GM12878 (cell line): Measurements from ENCODE around the gene PRRX2. TPM values are rescaled to one million over a fixed set of nuclear protein-coding genes. Genes with fewer than 3 reads are reported as not detected.

Source experiments
- ATAC-seq: fragments of 200-7000 bp; cut with Tn5 transposase; 3 replicates; pipeline ENCODE4 v1.9.1; 2020; ENCODE audit warnings: mild to moderate bottlenecking, moderate library complexity
- BruUV-seq: library from RNA; stranded (reverse); fragments of 400-500 nt; replicated peaks from 2 replicates; lab custom pipeline; 2021; lab: Mats Ljungman, UMichigan
- CTCF ChIA-PET: fragments of 300-600 bp; sonication (Branson Sonifier 250); formaldehyde crosslinking; extraction: SDS; loops from one replicate; lab custom pipeline; 2021; ENCODE audit warnings: inconsistent platforms; lab: Yijun Ruan, JAX
- POLR2A ChIA-PET: fragments of 350-600 bp; formaldehyde crosslinking; extraction: SDS; loops from one replicate; lab custom pipeline; 2021; ENCODE audit warnings: inconsistent platforms; lab: Charles Lee
- RAD21 ChIA-PET: fragments of 300-600 bp; sonication (Branson Sonifier 250); formaldehyde crosslinking; loops from one replicate; lab custom pipeline; 2023; ENCODE audit warnings: antibody characterized with exemption; ENCODE audit not compliant: unreplicated experiment; lab: Charles Lee
- SMC1A ChIA-PET: fragments of 300-600 bp; sonication (Branson Sonifier 250); formaldehyde crosslinking; loops from one replicate; lab custom pipeline; 2023; ENCODE audit not compliant: unreplicated experiment, uncharacterized antibody; lab: Charles Lee
- DNase-seq: peaks from one replicate; pipeline ENCODE4 v3.0.0-alpha.2; 2011; ENCODE audit warnings: low read depth, low spot score
- FAIRE-seq: peaks from 3 replicates; lab custom pipeline; 2011; peaks lifted over from hg19 to GRCh38; lab: Jason Lieb, UNC
- H2AFZ ChIP-seq: 2 replicates; pipeline ENCODE4 v1.6.0; 2011; ENCODE audit warnings: low read depth, low read length, control low read depth; ENCODE audit not compliant: control insufficient read depth
- H3K27ac ChIP-seq: 2 replicates; pipeline ENCODE4 v1.5.1; 2011; ENCODE audit warnings: control low read depth; ENCODE audit not compliant: control insufficient read depth, insufficient read depth
- H3K27me3 ChIP-seq, 2 experiments: replicated peaks in 1 of 2; 2 replicates each; pipeline versions ENCODE4 v1.6.0 to v1.6.1; 2011; ENCODE audit warnings: low read length in 1 of 2; ENCODE audit not compliant: control insufficient read depth in 2 of 2, insufficient read depth in 2 of 2
- H3K36me3 ChIP-seq, 2 experiments: 2 replicates each; pipeline ENCODE4 v1.5.1; 2011; ENCODE audit warnings: low read length in 1 of 2; ENCODE audit not compliant: control insufficient read depth in 2 of 2, insufficient read depth in 2 of 2
- H3K4me1 ChIP-seq: 2 replicates; pipeline ENCODE4 v1.6.1; 2011; ENCODE audit warnings: mild to moderate bottlenecking, low read length, moderate library complexity, mixed read lengths; ENCODE audit not compliant: control insufficient read depth, insufficient read depth
- H3K4me2 ChIP-seq: 2 replicates; pipeline ENCODE4 v1.6.0; 2011; ENCODE audit warnings: control low read depth; ENCODE audit not compliant: control insufficient read depth, insufficient read depth
- H3K4me3 ChIP-seq: fragments of 200-600 bp; sonication (generic); 2 replicates; pipeline ENCODE4 v1.5.1; 2016
- H3K79me2 ChIP-seq: 2 replicates; pipeline ENCODE4 v1.6.0; 2011; ENCODE audit warnings: low read length; ENCODE audit not compliant: control insufficient read depth, insufficient read depth
- H3K9ac ChIP-seq: 2 replicates; pipeline ENCODE4 v1.8.0; 2011; ENCODE audit warnings: low read length, control low read depth, mixed read lengths; ENCODE audit not compliant: control insufficient read depth, insufficient read depth
- H3K9me3 ChIP-seq: replicated peaks from 3 replicates; pipeline ENCODE4 v1.5.1; 2011; ENCODE audit warnings: mild to moderate bottlenecking, low read length; ENCODE audit not compliant: control insufficient read depth, insufficient read depth
- H4K20me1 ChIP-seq: 2 replicates; pipeline ENCODE4 v1.6.0; 2011; ENCODE audit not compliant: control insufficient read depth, insufficient read depth
- RAD51 ChIP-seq: fragments of 450-650 bp; IDR thresholded peaks from 2 replicates; pipeline ENCODE4 v1.6.1; 2016; ENCODE audit warnings: moderate library complexity, mild to moderate bottlenecking, inconsistent platforms
- USF1 ChIP-seq: IDR thresholded peaks from 2 replicates; pipeline ENCODE4 v1.6.1; 2011; ENCODE audit warnings: borderline replicate concordance, low read depth, mild to moderate bottlenecking, moderate library complexity, mixed read lengths, low read length; ENCODE audit not compliant: insufficient read depth; ENCODE audit errors: extremely low read length
- ZBTB11 ChIP-seq: fragments of 450-650 bp; formaldehyde crosslinking; IDR thresholded peaks from 2 replicates; pipeline ENCODE4 v1.5.0; 2022; ENCODE audit warnings: mild to moderate bottlenecking, missing genetic modification characterization
- WGBS: methylation state at CpG from one replicate; pipeline ENCODE4 v1.1.6; 2016; ENCODE audit warnings: low lambda C conversion rate; ENCODE audit not compliant: insufficient replicate concordance, insufficient coverage; ENCODE audit errors: missing lambda C conversion rate; 5-methylcytosine and 5-hydroxymethylcytosine counted together
- in situ Hi-C: fragments of 300-500 bp; cut with MboI; formaldehyde crosslinking; loops from 9 replicates; pipeline ENCODE4 v1.14.3; 2018; ENCODE audit warnings: mixed read lengths
- intact Hi-C: fragments of 100-400 bp; cut with micrococcal nuclease; formaldehyde crosslinking; loops from one replicate; pipeline ENCODE4 v1.14.2; 2022; ENCODE audit not compliant: unreplicated experiment
- polyA plus RNA-seq, 11 experiments: library from polyadenylated mRNA; depleted of rRNA in 4 of 11; unstranded in 6 of 11; stranded (reverse) in 5 of 11; fragments of >200 nt; fragmentation: Nextera tagmentation in 4 of 11; fragmentation: Illumina TruSeq in 1 of 11; extraction: Ambion mirVana in 4 of 11; extraction: Trizol in 1 of 11; gene quantifications; 1 replicate in 1 of 11; 2 replicates in 10 of 11; pipeline versions ENCODE4 v1.2.1 to v1.2.3, GENCODE V29; 2011 to 2016; ENCODE audit warnings: inconsistent platforms in 2 of 11, missing spikeins in 2 of 11, low read depth in 1 of 11
- total RNA-seq, 4 experiments: library from RNA; depleted of rRNA in 3 of 4; stranded (reverse); fragments of >200 nt in 3 of 4; fragmentation: Illumina TruSeq in 1 of 4; extraction: Trizol in 1 of 4; gene quantifications; 2 replicates each; pipeline versions ENCODE4 v1.2.1 to v1.2.3, GENCODE V29; 2013 to 2021

Gene PRRX2
- total and polyA plus RNA-seq, 10 of the 15 experiments (the other 5 are each of a cell fraction or from before 2014, with no cell fraction given) = not detected

GRCh38 chr9:129770741-129771140 lies 105.3 kb downstream of the PRRX2 start:
- FAIRE-seq = no peak
- no peak overlapping the region for H3K9ac ChIP-seq
- CTCF ChIA-PET = no interaction called here
- intact Hi-C loops (no loop called here), in situ Hi-C loops (no loop called here)
- no TSS peak for BruUV-seq
- RAD21 ChIA-PET = no interaction called here
- TF ChIP-seq ZBTB11 (CRISPR knock-in tag) (no peak), USF1 (peak; percentile 45), RAD51 (peak; percentile 67; the same call in 1 of the 2 replicates)
- TF ChIP-seq, all 136 proteins: peak for 2
- Histone ChIP-seq H4K20me1 (no peaks in the 10 kb centered on the region), H2AFZ (no peak overlapping the region), H3K27ac (no peak overlapping the region), H3K4me3 (no peak overlapping the region), H3K4me1 (no peaks in the 10 kb centered on the region), H3K79me2 (no peaks in the 10 kb centered on the region), H3K9me3 (no peaks in the 10 kb centered on the region), H3K27me3 (peaks cover 0 to 1% of the 10 kb centered on the region in 2 experiments; a peak in 1 of 4 replicates), H3K4me2 (no peak overlapping the region), H3K36me3 (no peaks in the 10 kb centered on the region)
- ChIA-PET POLR2A (no interaction called here), SMC1A (interaction anchor here (0.5 kb wide), 1 partner anchor 28 kb away, joined by 6 read pairs; no protein-coding TSS in a partner anchor)
- 8% methylated on average over 5 of the region's 5 CpGs for WGBS
- DNase-seq (no peak), ATAC-seq (no peak)

Other genes with a start within 250 kb of the PRRX2 start
Only the 7 nearest of the 8 such genes appear.
- not detected in 2 replicates for gene C9orf50, start 44.5 kb upstream of the PRRX2 start, total RNA-seq (2014; rRNA removed)
- not detected in 2 replicates for gene C9orf50, start 44.5 kb upstream of the PRRX2 start, total RNA-seq (2014; rRNA removed; fragmentation: Illumina TruSeq; extraction: Trizol)
- not detected in 2 replicates for gene C9orf50, start 44.5 kb upstream of the PRRX2 start, total RNA-seq (2021)
- gene C9orf50, start 44.5 kb upstream of the PRRX2 start, polyA plus RNA-seq (2011; rRNA removed) = not detected in 2 replicates
- gene C9orf50, start 44.5 kb upstream of the PRRX2 start, polyA plus RNA-seq (2014; fragmentation: Illumina TruSeq; extraction: Trizol) = not detected in 2 replicates
- not detected for gene C9orf50, start 44.5 kb upstream of the PRRX2 start, polyA plus RNA-seq (2014; fragmentation: Nextera tagmentation; extraction: Ambion mirVana)
- gene C9orf50, start 44.5 kb upstream of the PRRX2 start, polyA plus RNA-seq (2014; rRNA removed) = not detected in 2 replicates
- gene C9orf50, start 44.5 kb upstream of the PRRX2 start, polyA plus RNA-seq (2016; fragmentation: Nextera tagmentation; extraction: Ambion mirVana) = not detected
- 31.9 and 37.9 TPM in 2 replicates for gene NTMT1, start 39.5 kb upstream of the PRRX2 start, total RNA-seq (2014; rRNA removed)
- gene NTMT1, start 39.5 kb upstream of the PRRX2 start, total RNA-seq (2014; rRNA removed; fragmentation: Illumina TruSeq; extraction: Trizol) = 25.2 and 26.3 TPM in 2 replicates
- gene NTMT1, start 39.5 kb upstream of the PRRX2 start, total RNA-seq (2021) = 37.7 and 40.7 TPM in 2 replicates
- 26.9 and 47.1 TPM in 2 replicates for gene NTMT1, start 39.5 kb upstream of the PRRX2 start, polyA plus RNA-seq (2011; rRNA removed)
- 19.6 and 27.7 TPM in 2 replicates for gene NTMT1, start 39.5 kb upstream of the PRRX2 start, polyA plus RNA-seq (2014; fragmentation: Illumina TruSeq; extraction: Trizol)
- 10 to 100 TPM; 12.8 to 18.3 TPM for gene NTMT1, start 39.5 kb upstream of the PRRX2 start, polyA plus RNA-seq (2014; fragmentation: Nextera tagmentation; extraction: Ambion mirVana)
- 47.6 and 54.2 TPM in 2 replicates for gene NTMT1, start 39.5 kb upstream of the PRRX2 start, polyA plus RNA-seq (2014; rRNA removed)
- gene NTMT1, start 39.5 kb upstream of the PRRX2 start, polyA plus RNA-seq (2016; fragmentation: Nextera tagmentation; extraction: Ambion mirVana) = 10 to 100 TPM; 78.3 to 85.4 TPM
- 11.1 and 11.4 TPM in 2 replicates for gene ASB6, start 23.5 kb upstream of the PRRX2 start, total RNA-seq (2014; rRNA removed)
- gene ASB6, start 23.5 kb upstream of the PRRX2 start, total RNA-seq (2014; rRNA removed; fragmentation: Illumina TruSeq; extraction: Trizol) = 4.7 and 5.2 TPM in 2 replicates
- gene ASB6, start 23.5 kb upstream of the PRRX2 start, total RNA-seq (2021) = 15.1 and 15.2 TPM in 2 replicates
- gene ASB6, start 23.5 kb upstream of the PRRX2 start, polyA plus RNA-seq (2011; rRNA removed) = 3.7 and 7.9 TPM in 2 replicates
- gene ASB6, start 23.5 kb upstream of the PRRX2 start, polyA plus RNA-seq (2014; fragmentation: Illumina TruSeq; extraction: Trizol) = 3.6 and 8.3 TPM in 2 replicates
- 1 to 10 TPM in 1 of 2 experiments, under 1 TPM in 1; 0.80 to 1.1 TPM for gene ASB6, start 23.5 kb upstream of the PRRX2 start, polyA plus RNA-seq (2014; fragmentation: Nextera tagmentation; extraction: Ambion mirVana)
- 15.8 and 16.3 TPM in 2 replicates for gene ASB6, start 23.5 kb upstream of the PRRX2 start, polyA plus RNA-seq (2014; rRNA removed)
- 10 to 100 TPM; 15.8 to 18.2 TPM for gene ASB6, start 23.5 kb upstream of the PRRX2 start, polyA plus RNA-seq (2016; fragmentation: Nextera tagmentation; extraction: Ambion mirVana)
- gene PTGES, start 87.4 kb downstream of the PRRX2 start, total RNA-seq (2014; rRNA removed) = 0.11 TPM in 1 of 2 replicates, not detected in the other
- gene PTGES, start 87.4 kb downstream of the PRRX2 start, total RNA-seq (2014; rRNA removed; fragmentation: Illumina TruSeq; extraction: Trizol) = not detected in 2 replicates
- not detected in 2 replicates for gene PTGES, start 87.4 kb downstream of the PRRX2 start, total RNA-seq (2021)
- gene PTGES, start 87.4 kb downstream of the PRRX2 start, polyA plus RNA-seq (2011; rRNA removed) = 0.37 and 0.57 TPM in 2 replicates
- not detected in 2 replicates for gene PTGES, start 87.4 kb downstream of the PRRX2 start, polyA plus RNA-seq (2014; fragmentation: Illumina TruSeq; extraction: Trizol)
- not detected for gene PTGES, start 87.4 kb downstream of the PRRX2 start, polyA plus RNA-seq (2014; fragmentation: Nextera tagmentation; extraction: Ambion mirVana)
- not detected in 2 replicates for gene PTGES, start 87.4 kb downstream of the PRRX2 start, polyA plus RNA-seq (2014; rRNA removed)
- not detected for gene PTGES, start 87.4 kb downstream of the PRRX2 start, polyA plus RNA-seq (2016; fragmentation: Nextera tagmentation; extraction: Ambion mirVana)
- gene TOR1B, start 137.5 kb downstream of the PRRX2 start, total RNA-seq (2014; rRNA removed) = 10.7 and 12.3 TPM in 2 replicates
- gene TOR1B, start 137.5 kb downstream of the PRRX2 start, total RNA-seq (2014; rRNA removed; fragmentation: Illumina TruSeq; extraction: Trizol) = 9.3 and 10.3 TPM in 2 replicates
- 11.3 and 11.6 TPM in 2 replicates for gene TOR1B, start 137.5 kb downstream of the PRRX2 start, total RNA-seq (2021)
- 17.5 and 18.8 TPM in 2 replicates for gene TOR1B, start 137.5 kb downstream of the PRRX2 start, polyA plus RNA-seq (2011; rRNA removed)
- gene TOR1B, start 137.5 kb downstream of the PRRX2 start, polyA plus RNA-seq (2014; fragmentation: Illumina TruSeq; extraction: Trizol) = 8.8 and 10.6 TPM in 2 replicates
- gene TOR1B, start 137.5 kb downstream of the PRRX2 start, polyA plus RNA-seq (2014; fragmentation: Nextera tagmentation; extraction: Ambion mirVana) = 1 to 10 TPM; 1.8 to 2.4 TPM
- 10.6 and 11.7 TPM in 2 replicates for gene TOR1B, start 137.5 kb downstream of the PRRX2 start, polyA plus RNA-seq (2014; rRNA removed)
- 1 to 10 TPM; 6.3 to 7.3 TPM for gene TOR1B, start 137.5 kb downstream of the PRRX2 start, polyA plus RNA-seq (2016; fragmentation: Nextera tagmentation; extraction: Ambion mirVana)
- 27.4 and 28.1 TPM in 2 replicates for gene TOR1A, start 158.5 kb downstream of the PRRX2 start, total RNA-seq (2014; rRNA removed)
- 28.9 and 29.1 TPM in 2 replicates for gene TOR1A, start 158.5 kb downstream of the PRRX2 start, total RNA-seq (2014; rRNA removed; fragmentation: Illumina TruSeq; extraction: Trizol)
- gene TOR1A, start 158.5 kb downstream of the PRRX2 start, total RNA-seq (2021) = 31.1 and 34.0 TPM in 2 replicates
- 44.7 and 45.4 TPM in 2 replicates for gene TOR1A, start 158.5 kb downstream of the PRRX2 start, polyA plus RNA-seq (2011; rRNA removed)
- gene TOR1A, start 158.5 kb downstream of the PRRX2 start, polyA plus RNA-seq (2014; fragmentation: Illumina TruSeq; extraction: Trizol) = 37.4 and 43.1 TPM in 2 replicates
- gene TOR1A, start 158.5 kb downstream of the PRRX2 start, polyA plus RNA-seq (2014; fragmentation: Nextera tagmentation; extraction: Ambion mirVana) = 1 to 10 TPM; 3.2 to 8.0 TPM
- 43.3 and 45.3 TPM in 2 replicates for gene TOR1A, start 158.5 kb downstream of the PRRX2 start, polyA plus RNA-seq (2014; rRNA removed)
- 10 to 100 TPM; 60.7 to 60.8 TPM for gene TOR1A, start 158.5 kb downstream of the PRRX2 start, polyA plus RNA-seq (2016; fragmentation: Nextera tagmentation; extraction: Ambion mirVana)
- 32.6 and 36.7 TPM in 2 replicates for gene C9orf78, start 169.6 kb downstream of the PRRX2 start, total RNA-seq (2014; rRNA removed)
- gene C9orf78, start 169.6 kb downstream of the PRRX2 start, total RNA-seq (2014; rRNA removed; fragmentation: Illumina TruSeq; extraction: Trizol) = 46.2 and 54.6 TPM in 2 replicates
- 18.9 and 23.0 TPM in 2 replicates for gene C9orf78, start 169.6 kb downstream of the PRRX2 start, total RNA-seq (2021)
- 41.8 and 60.7 TPM in 2 replicates for gene C9orf78, start 169.6 kb downstream of the PRRX2 start, polyA plus RNA-seq (2011; rRNA removed)
- 52.4 and 53.3 TPM in 2 replicates for gene C9orf78, start 169.6 kb downstream of the PRRX2 start, polyA plus RNA-seq (2014; fragmentation: Illumina TruSeq; extraction: Trizol)
- gene C9orf78, start 169.6 kb downstream of the PRRX2 start, polyA plus RNA-seq (2014; fragmentation: Nextera tagmentation; extraction: Ambion mirVana) = 10 to 100 TPM; 28.6 to 60.9 TPM
- 37.5 and 40.0 TPM in 2 replicates for gene C9orf78, start 169.6 kb downstream of the PRRX2 start, polyA plus RNA-seq (2014; rRNA removed)
- 10 to 100 TPM; 56.9 to 59.0 TPM for gene C9orf78, start 169.6 kb downstream of the PRRX2 start, polyA plus RNA-seq (2016; fragmentation: Nextera tagmentation; extraction: Ambion mirVana)